Natural killer cell treated with Interleukin-12 subunit alpha and Interleukin-12 subunit beta and Interleukin-15 and Interleukin-18, amount 100 ng/mL, for 72 hours (primary cell): ENCODE measurements around the gene MAP3K5. TPM values are rescaled to one million over a fixed set of nuclear protein-coding genes. Genes with fewer than 3 reads are reported as not detected.

ENCODE experiments used
- ATAC-seq, 2 donors: fragments of 150-1000 bp; cut with Tn5 transposase in 1 of 2; sonication (Bioruptor Pico), chemical (Tn5 transposase) in 1 of 2; 2 replicates each; pipeline ENCODE4 v1.10.0; 2021
- DNase-seq: peaks from one replicate; pipeline ENCODE4 v3.0.0; 2022; ENCODE audit warnings: low spot score
- H3K27ac Mint-ChIP-seq, 2 donors: 1 replicate in 1 of 2; 2 replicates in 1 of 2; pipeline ENCODE4 v1.8.0; 2022; ENCODE audit warnings: mixed read lengths in 2 of 2, mild to moderate bottlenecking in 1 of 2, moderate library complexity in 1 of 2
- H3K27me3 Mint-ChIP-seq, 2 donors: 1 replicate in 1 of 2; 2 replicates in 1 of 2; pipeline ENCODE4 v1.8.0; 2022; ENCODE audit warnings: mixed read lengths in 2 of 2
- H3K36me3 Mint-ChIP-seq: one replicate; pipeline ENCODE4 v1.8.0; 2022; ENCODE audit warnings: mixed read lengths
- H3K4me1 Mint-ChIP-seq, 2 donors: 1 replicate in 1 of 2; 2 replicates in 1 of 2; pipeline ENCODE4 v1.8.0; 2022; ENCODE audit warnings: low read depth in 2 of 2, mixed read lengths in 2 of 2, mild to moderate bottlenecking in 1 of 2
- H3K4me3 Mint-ChIP-seq: one replicate; pipeline ENCODE4 v1.8.0; 2022; ENCODE audit warnings: mixed read lengths
- H3K9me3 Mint-ChIP-seq: 2 replicates; pipeline ENCODE4 v1.8.0; 2022; ENCODE audit warnings: mixed read lengths
- total RNA-seq, 2 donors: library from RNA; stranded (reverse); gene quantifications; one replicate each; pipeline ENCODE4 v1.2.3, GENCODE V29; 2022

Gene MAP3K5
- total RNA-seq, 2 donors from 2014 or later, result 27.9 to 33.0 TPM

DNA sequence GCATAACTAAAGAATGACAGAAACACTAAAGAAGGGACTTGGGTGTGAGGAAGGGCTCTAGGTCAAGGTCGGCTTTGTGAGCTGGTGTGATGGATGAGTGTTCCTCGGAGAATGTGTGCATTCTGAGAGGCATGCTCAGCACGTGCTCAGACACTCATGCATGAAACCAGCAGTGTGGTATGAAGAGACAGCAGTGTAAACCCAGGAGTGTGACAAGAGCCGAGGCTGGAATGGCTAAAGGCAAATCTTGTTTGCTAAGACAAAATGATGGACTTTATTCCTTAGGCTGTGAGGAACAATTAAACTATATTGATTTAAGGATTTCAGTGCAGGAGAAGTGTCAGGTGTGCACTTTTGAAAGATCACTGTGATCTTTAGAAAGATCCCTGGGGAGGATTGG is 134.6 kb downstream of the MAP3K5 start:
- Mint-ChIP-seq H3K4me3 (no peak overlapping the region), H3K4me1 (no peaks in the 10 kb centered on the region), H3K27me3 (no peaks in the 10 kb centered on the region), H3K9me3 (no peaks in the 10 kb centered on the region), H3K36me3 (peaks cover 19% of the 10 kb centered on the region), H3K27ac (no peak overlapping the region)
- DNase-seq, result no peak
- ATAC-seq, result no peak

- peaks cover 19% of the 10 kb centered on the region for H3K36me3 Mint-ChIP-seq
These were observed 136.2 kb downstream of the MAP3K5 start for GRCh38 chr6:136656121-136656520.

GRCh38 chr6:136655239-136656014 is 136.8 kb downstream of the MAP3K5 start:
- no peaks in the 10 kb centered on the region for H3K27me3 Mint-ChIP-seq
- no peaks in the 10 kb centered on the region for H3K4me1 Mint-ChIP-seq
- no peak for ATAC-seq
- DNase-seq, result no peak
- H3K27ac Mint-ChIP-seq, result no peak overlapping the region
- no peak overlapping the region for H3K4me3 Mint-ChIP-seq
- peaks cover 19% of the 10 kb centered on the region for H3K36me3 Mint-ChIP-seq
- no peaks in the 10 kb centered on the region for H3K9me3 Mint-ChIP-seq

More at GRCh38 chr6:136656121-136656520, 136.2 kb downstream of the MAP3K5 start:
- DNase-seq, result no peak
- no peak overlapping the region for H3K4me3 Mint-ChIP-seq
- no peak for ATAC-seq
- no peaks in the 10 kb centered on the region for H3K4me1 Mint-ChIP-seq
- no peak overlapping the region for H3K27ac Mint-ChIP-seq
- H3K9me3 Mint-ChIP-seq, result no peaks in the 10 kb centered on the region
- no peaks in the 10 kb centered on the region for H3K27me3 Mint-ChIP-seq

DNA sequence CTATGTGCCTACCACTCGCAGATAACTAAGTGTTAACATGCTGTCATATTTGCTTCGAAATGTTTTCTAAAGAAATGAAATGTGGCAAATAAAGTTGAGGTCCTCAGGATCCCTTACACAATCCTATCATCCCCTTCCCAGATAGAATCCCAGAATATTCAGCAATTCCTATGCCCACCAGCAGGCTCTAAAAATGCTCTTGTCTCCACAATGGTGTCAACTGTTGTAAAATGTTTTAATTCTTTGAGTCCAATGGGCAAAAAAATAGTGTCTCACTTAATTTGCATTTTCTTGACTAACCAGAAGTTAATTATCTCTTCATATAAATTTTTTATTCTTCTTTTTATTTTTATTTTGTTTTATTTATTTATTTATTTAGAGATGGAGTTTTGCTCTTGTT is 138.2 kb downstream of the MAP3K5 start:
- Mint-ChIP-seq H3K4me1 (no peaks in the 10 kb centered on the region), H3K27ac (no peak overlapping the region)
- DNase-seq, result no peak

GRCh38 chr6:136652656-136653055 is 139.6 kb downstream of the MAP3K5 start:
- Mint-ChIP-seq H3K4me1 (no peaks in the 10 kb centered on the region), H3K4me3 (no peak overlapping the region), H3K9me3 (no peaks in the 10 kb centered on the region), H3K36me3 (peaks cover 14% of the 10 kb centered on the region), H3K27me3 (no peaks in the 10 kb centered on the region), H3K27ac (no peak overlapping the region)
- ATAC-seq (no peak), DNase-seq (no peak)

More for the DNA sequence above, 138.2 kb downstream of the MAP3K5 start:
- H3K4me3 Mint-ChIP-seq, result no peak overlapping the region
- H3K9me3 Mint-ChIP-seq, result no peaks in the 10 kb centered on the region
- no peaks in the 10 kb centered on the region for H3K27me3 Mint-ChIP-seq
- no peak for ATAC-seq
- H3K36me3 Mint-ChIP-seq, result peaks cover 15% of the 10 kb centered on the region

- no peaks in the 10 kb centered on the region for H3K27me3 Mint-ChIP-seq
- DNase-seq (no peak), ATAC-seq (no peak)
- no peak overlapping the region for H3K27ac Mint-ChIP-seq
- no peak overlapping the region for H3K4me3 Mint-ChIP-seq
- no peaks in the 10 kb centered on the region for H3K9me3 Mint-ChIP-seq
- peaks cover 8% of the 10 kb centered on the region for H3K36me3 Mint-ChIP-seq
- no peaks in the 10 kb centered on the region for H3K4me1 Mint-ChIP-seq
These were observed 140.3 kb downstream of the MAP3K5 start for GRCh38 chr6:136651982-136652381.

DNA sequence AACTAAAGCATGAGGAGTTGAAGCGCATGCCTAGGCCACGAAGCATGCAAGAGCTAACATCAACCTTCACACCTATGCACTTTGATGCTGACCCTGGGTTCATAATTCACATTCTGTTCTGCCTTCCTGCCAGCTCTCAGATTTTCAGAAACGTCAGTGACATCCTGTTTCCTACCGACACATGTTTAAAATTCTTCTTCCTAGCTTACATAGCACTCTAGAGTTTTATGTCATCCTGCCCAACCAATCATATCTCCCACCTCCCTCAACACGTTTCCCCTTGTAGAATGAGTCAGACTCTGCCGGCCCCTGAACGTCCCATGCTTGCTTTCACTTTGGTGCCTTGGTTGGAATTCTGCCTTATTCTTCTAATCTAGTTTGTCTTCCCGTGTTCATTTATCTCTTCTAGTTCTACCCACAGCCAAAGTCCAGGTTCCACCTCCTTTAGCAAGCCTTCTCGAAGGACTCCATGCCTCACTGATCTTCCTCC is 144.9 kb downstream of the MAP3K5 start:
- H3K27ac Mint-ChIP-seq, result no peak overlapping the region
- ATAC-seq (peak; percentile 95 to 98), DNase-seq (peak; percentile 73)
- no peak overlapping the region for H3K4me3 Mint-ChIP-seq
- H3K36me3 Mint-ChIP-seq, result no peaks in the 10 kb centered on the region
- no peaks in the 10 kb centered on the region for H3K9me3 Mint-ChIP-seq
- H3K27me3 Mint-ChIP-seq, result no peaks in the 10 kb centered on the region
- H3K4me1 Mint-ChIP-seq, result no peaks in the 10 kb centered on the region

- DNase-seq (no peak), ATAC-seq (no peak)
- no peak overlapping the region for H3K4me3 Mint-ChIP-seq
- no peaks in the 10 kb centered on the region for H3K36me3 Mint-ChIP-seq
- H3K4me1 Mint-ChIP-seq, result no peaks in the 10 kb centered on the region
- H3K27ac Mint-ChIP-seq, result no peak overlapping the region
- no peaks in the 10 kb centered on the region for H3K27me3 Mint-ChIP-seq
- no peaks in the 10 kb centered on the region for H3K9me3 Mint-ChIP-seq
These were observed 145.9 kb downstream of the MAP3K5 start for GRCh38 chr6:136646377-136646776.

DNA sequence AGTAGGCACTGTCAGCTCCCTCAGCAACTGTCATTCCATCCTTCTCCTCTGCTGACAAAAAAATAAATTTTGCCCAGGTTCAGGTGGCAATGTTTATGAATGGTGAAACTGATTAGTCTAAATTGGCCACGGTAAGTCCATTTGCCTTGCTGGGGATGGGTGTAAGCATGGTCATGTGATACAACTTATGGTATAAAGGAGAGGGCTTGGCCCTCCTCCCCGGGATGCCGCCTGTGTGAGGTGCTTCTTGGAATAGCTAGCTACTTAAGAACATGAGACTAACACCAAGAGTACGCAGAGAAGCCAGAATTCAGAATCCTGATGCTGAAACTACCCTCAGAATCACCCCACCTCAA is 147.7 kb downstream of the MAP3K5 start:
- no peaks in the 10 kb centered on the region for H3K27me3 Mint-ChIP-seq
- no peak overlapping the region for H3K27ac Mint-ChIP-seq
- H3K4me3 Mint-ChIP-seq, result no peak overlapping the region
- no peaks in the 10 kb centered on the region for H3K9me3 Mint-ChIP-seq
- DNase-seq, result no peak
- no peak for ATAC-seq
- H3K36me3 Mint-ChIP-seq, result peaks cover 4% of the 10 kb centered on the region
- H3K4me1 Mint-ChIP-seq, result peaks cover 0 to 9% of the 10 kb centered on the region in 2 donors

- ATAC-seq, result peak; percentile 45 to 71
- no peak overlapping the region for H3K27ac Mint-ChIP-seq
- H3K4me3 Mint-ChIP-seq, result no peak overlapping the region
- H3K9me3 Mint-ChIP-seq, result no peaks in the 10 kb centered on the region
- H3K36me3 Mint-ChIP-seq, result peaks cover 4% of the 10 kb centered on the region
- peaks cover 0 to 12% of the 10 kb centered on the region in 2 donors for H3K4me1 Mint-ChIP-seq
- no peaks in the 10 kb centered on the region for H3K27me3 Mint-ChIP-seq
- peak; percentile 75 for DNase-seq
These were observed 148.3 kb downstream of the MAP3K5 start for GRCh38 chr6:136643850-136644596.

GRCh38 chr6:136641873-136642465 is 150.3 kb downstream of the MAP3K5 start:
- Mint-ChIP-seq H3K27ac (no peak overlapping the region), H3K4me3 (no peak overlapping the region), H3K36me3 (peaks cover 9% of the 10 kb centered on the region), H3K4me1 (peaks cover 0 to 12% of the 10 kb centered on the region in 2 donors), H3K9me3 (no peaks in the 10 kb centered on the region), H3K27me3 (no peaks in the 10 kb centered on the region)
- no peak for ATAC-seq
- DNase-seq, result no peak

DNA sequence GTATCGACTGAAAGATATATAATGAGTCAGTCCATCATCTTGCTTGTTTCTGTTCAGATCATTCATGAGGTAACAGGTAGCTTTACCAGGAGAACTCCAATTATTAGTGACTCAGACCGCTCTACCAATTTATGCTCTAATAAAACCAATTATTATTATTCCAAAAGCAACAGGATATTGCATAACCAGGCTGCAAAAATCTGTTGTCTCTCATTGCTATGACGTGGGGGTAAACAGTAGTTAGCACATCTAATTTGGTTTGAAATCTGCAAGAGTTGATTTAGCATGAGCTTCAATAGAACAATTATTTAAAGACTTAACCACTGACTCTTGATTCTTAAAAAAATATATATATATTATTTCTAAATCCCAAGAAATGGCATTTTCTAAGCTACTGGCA is 151.1 kb downstream of the MAP3K5 start:
- Mint-ChIP-seq H3K27me3 (no peaks in the 10 kb centered on the region), H3K4me1 (peaks cover 0 to 12% of the 10 kb centered on the region in 2 donors), H3K27ac (no peak overlapping the region), H3K9me3 (no peaks in the 10 kb centered on the region), H3K4me3 (no peak overlapping the region), H3K36me3 (peaks cover 10% of the 10 kb centered on the region)
- no peak for ATAC-seq
- no peak for DNase-seq

DNA sequence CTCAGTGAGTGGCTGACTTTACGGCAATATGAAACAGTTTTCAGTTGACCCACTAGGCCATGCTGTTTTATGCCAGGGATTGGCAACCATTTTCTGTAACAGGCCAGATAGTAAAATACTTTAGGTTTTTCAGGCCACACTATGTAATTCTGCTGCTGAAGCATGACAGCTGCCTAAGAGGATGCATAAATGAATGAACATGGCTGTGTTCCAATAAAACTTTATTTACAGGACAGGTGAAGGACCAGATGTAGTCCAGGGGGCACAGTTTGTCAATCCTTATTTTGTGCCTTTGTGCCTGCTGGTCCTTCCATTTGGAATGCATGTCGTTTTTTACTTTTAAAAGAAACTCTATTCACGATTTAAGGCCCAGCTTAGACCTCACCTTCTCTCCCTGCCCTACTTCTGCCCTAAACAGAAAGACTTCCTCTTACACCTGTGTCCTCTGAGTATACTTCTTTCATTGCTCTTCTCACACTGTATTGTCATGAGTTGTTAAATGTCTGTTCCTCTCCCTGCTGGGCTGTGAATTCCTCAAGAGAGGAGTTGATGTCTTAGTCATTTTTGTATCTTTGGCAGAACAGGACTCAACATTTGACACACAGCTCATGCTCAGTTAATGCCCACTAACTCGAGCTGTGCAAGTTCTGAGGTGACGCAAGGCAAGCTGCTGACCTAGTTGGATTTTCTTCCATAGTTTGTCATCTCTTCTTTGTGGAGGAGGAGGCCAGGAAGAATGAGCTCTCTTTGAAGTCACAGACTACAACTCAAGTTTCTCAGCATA is 152.0 kb downstream of the MAP3K5 start:
- Mint-ChIP-seq H3K9me3 (no peaks in the 10 kb centered on the region), H3K4me3 (no peak overlapping the region), H3K36me3 (peaks cover 10% of the 10 kb centered on the region), H3K4me1 (peaks cover 0 to 12% of the 10 kb centered on the region in 2 donors), H3K27ac (peak overlapping the region in 1 of 2 donors; percentile 23), H3K27me3 (no peaks in the 10 kb centered on the region)
- DNase-seq (no peak), ATAC-seq (no peak)
